Stimulated activated CD8-positive, alpha-beta memory T cell treated with anti-CD3 and anti-CD28 coated beads, Interleukin-12 subunit alpha, Interleukin-12 subunit beta, amount 100 ng/mL, for 4 hours (primary cell): ENCODE data around the gene PLXDC2.

Experiments used
- DNase-seq: peaks from one replicate; pipeline ENCODE4 v3.0.0-alpha.2; 2020; ENCODE audit warnings: low read depth

Gene PLXDC2

GRCh38 chr10:20048161-20048560 is 231.9 kb downstream of the PLXDC2 start:
- no peak for DNase-seq

- no peak for DNase-seq
Measured at GRCh38 chr10:20058135-20058534, 241.9 kb downstream of the PLXDC2 start.

GRCh38 chr10:20059084-20059835 is 243.0 kb downstream of the PLXDC2 start:
- no peak for DNase-seq

GRCh38 chr10:20065814-20066213 is 249.6 kb downstream of the PLXDC2 start:
- DNase-seq, result no peak

GRCh38 chr10:20073167-20073566 is 256.9 kb downstream of the PLXDC2 start:
- no peak for DNase-seq

GRCh38 chr10:20075713-20076112 is 259.5 kb downstream of the PLXDC2 start:
- DNase-seq, result no peak

GRCh38 chr10:20084451-20084850 is 268.2 kb downstream of the PLXDC2 start:
- DNase-seq, result no peak

- DNase-seq, result no peak
Measured at GRCh38 chr10:20085115-20085514, 268.9 kb downstream of the PLXDC2 start.

GRCh38 chr10:20087353-20087752 is 271.1 kb downstream of the PLXDC2 start:
- no peak for DNase-seq

GRCh38 chr10:20088061-20088701 is 271.9 kb downstream of the PLXDC2 start:
- no peak for DNase-seq

- DNase-seq, result no peak
Measured at GRCh38 chr10:20089879-20090278, 273.6 kb downstream of the PLXDC2 start.

- DNase-seq, result no peak
Measured at GRCh38 chr10:20090831-20091230, 274.6 kb downstream of the PLXDC2 start.

- no peak for DNase-seq
Measured at GRCh38 chr10:20091698-20092097, 275.5 kb downstream of the PLXDC2 start.

GRCh38 chr10:20093600-20093999 is 277.4 kb downstream of the PLXDC2 start:
- DNase-seq, result no peak

GRCh38 chr10:20094226-20094976 is 278.2 kb downstream of the PLXDC2 start:
- no peak for DNase-seq

GRCh38 chr10:20100171-20100570 is 283.9 kb downstream of the PLXDC2 start:
- no peak for DNase-seq

- DNase-seq, result no peak
Measured at GRCh38 chr10:20105236-20105635, 289.0 kb downstream of the PLXDC2 start.

- DNase-seq, result no peak
Measured at GRCh38 chr10:20105931-20106330, 289.7 kb downstream of the PLXDC2 start.

- DNase-seq, result no peak
Measured at GRCh38 chr10:20108021-20108420, 291.8 kb downstream of the PLXDC2 start.

- no peak for DNase-seq
Measured at GRCh38 chr10:20109613-20110012, 293.4 kb downstream of the PLXDC2 start.

GRCh38 chr10:20110125-20111100 is 294.2 kb downstream of the PLXDC2 start:
- DNase-seq, result no peak

- DNase-seq, result no peak
Measured at GRCh38 chr10:20114179-20114578, 297.9 kb downstream of the PLXDC2 start.
